H1 (cell line): ENCODE data around the gene KIAA1755. TPM values are rescaled to one million over a fixed set of nuclear protein-coding genes. Genes with fewer than 3 reads are reported as not detected.

Experiments used
- CTCF ChIA-PET: fragments of 300-600 bp; sonication (Branson Sonifier 250); formaldehyde crosslinking; loops from one replicate; lab custom pipeline; 2021; ENCODE audit not compliant: partially characterized antibody; lab: Charles Lee
- POLR2A ChIA-PET: fragments of 300-600 bp; sonication (Branson Sonifier 250); formaldehyde crosslinking; loops from one replicate; lab custom pipeline; 2021; ENCODE audit warnings: inconsistent platforms; ENCODE audit not compliant: partially characterized antibody; lab: Charles Lee
- DNase-seq, 2 experiments: peaks; one replicate each; pipeline versions ENCODE4 v3.0.0 to v3.0.0-alpha.2; 2010 to 2022; ENCODE audit warnings: low spot score in 2 of 2, low read depth in 1 of 2, mixed read lengths in 1 of 2
- FAIRE-seq: peaks from 2 replicates; lab custom pipeline; 2011; peaks lifted over from hg19 to GRCh38; lab: Jason Lieb, UNC
- H2AFZ ChIP-seq: 2 replicates; pipeline ENCODE4 v1.8.1; 2012; ENCODE audit warnings: low read length, inconsistent platforms
- H2AK5ac ChIP-seq: 2 replicates; pipeline ENCODE4 v1.6.1; 2013; ENCODE audit warnings: low read depth, low read length
- H2BK120ac ChIP-seq: replicated peaks from 2 replicates; pipeline ENCODE3; 2013; ENCODE audit warnings: low read depth, low read length, inconsistent platforms
- H2BK12ac ChIP-seq: 2 replicates; pipeline ENCODE4 v1.6.1; 2013; ENCODE audit warnings: low read depth, low read length
- H2BK15ac ChIP-seq: 2 replicates; pipeline ENCODE4 v1.6.1; 2013; ENCODE audit warnings: low read length
- H2BK20ac ChIP-seq: 2 replicates; pipeline ENCODE4 v1.6.1; 2013; ENCODE audit warnings: low read length
- H2BK5ac ChIP-seq: 2 replicates; pipeline ENCODE4 v1.6.1; 2013; ENCODE audit warnings: low read depth, low read length
- H3K14ac ChIP-seq: 2 replicates; pipeline ENCODE4 v1.6.1; 2013; ENCODE audit warnings: inconsistent platforms; ENCODE audit not compliant: insufficient read length
- H3K18ac ChIP-seq: 2 replicates; pipeline ENCODE4 v1.6.1; 2013; ENCODE audit warnings: low read length; ENCODE audit errors: extremely low read depth
- H3K23ac ChIP-seq: 2 replicates; pipeline ENCODE4 v1.6.1; 2013; ENCODE audit warnings: inconsistent platforms; ENCODE audit not compliant: insufficient read length
- H3K23me2 ChIP-seq: 2 replicates; pipeline ENCODE4 v1.6.1; 2013; ENCODE audit warnings: low read depth, low read length
- H3K27ac ChIP-seq: 2 replicates; pipeline ENCODE4 v1.6.1; 2011; ENCODE audit warnings: low read depth, low read length, inconsistent platforms
- H3K27me3 ChIP-seq, 4 experiments: replicated peaks in 1 of 4; 1 replicate in 1 of 4; 2 replicates in 3 of 4; pipeline versions ENCODE4 v1.6.1 to v1.8.1; 2011 to 2013; ENCODE audit warnings: low read length in 3 of 4, mild to moderate bottlenecking in 3 of 4, inconsistent platforms in 2 of 4, mixed read lengths in 2 of 4, moderate library complexity in 1 of 4; ENCODE audit not compliant: control insufficient read depth in 3 of 4, insufficient read depth in 3 of 4; ENCODE audit errors: extremely low read depth in 1 of 4
- H3K36me3 ChIP-seq, 4 experiments: 2 replicates each; pipeline versions ENCODE4 v1.6.1 to v1.8.1; 2011 to 2013; ENCODE audit warnings: mild to moderate bottlenecking in 4 of 4, low read length in 3 of 4, moderate library complexity in 2 of 4, control low read depth in 1 of 4, inconsistent platforms in 1 of 4; ENCODE audit not compliant: insufficient read depth in 4 of 4, control insufficient read depth in 2 of 4
- H3K4ac ChIP-seq: replicated peaks from 2 replicates; pipeline ENCODE3; 2013; ENCODE audit warnings: low read length, low read depth, mixed read lengths, inconsistent platforms; ENCODE audit not compliant: insufficient read length
- H3K4me1 ChIP-seq, 4 experiments: replicated peaks in 1 of 4; 1 replicate in 1 of 4; 2 replicates in 3 of 4; pipeline versions ENCODE4 v1.6.1 to v1.8.1; 2011 to 2013; ENCODE audit warnings: low read length in 3 of 4, inconsistent platforms in 2 of 4, mixed read lengths in 1 of 4; ENCODE audit not compliant: insufficient read depth in 4 of 4, control insufficient read depth in 3 of 4
- H3K4me2 ChIP-seq, 2 experiments: 2 replicates each; pipeline versions ENCODE4 v1.6.1 to v1.8.1; 2011 to 2013; ENCODE audit warnings: low read depth in 2 of 2, low read length in 2 of 2, control low read depth in 1 of 2, inconsistent platforms in 1 of 2, mild to moderate bottlenecking in 1 of 2; ENCODE audit not compliant: insufficient read depth in 1 of 2
- H3K4me3 ChIP-seq, 4 experiments: fragments of 200-600, 300-600 bp in 1 of 4; sonication (generic), shearing (Covaris generic), sonication (Bioruptor Twin) in 1 of 4; 2 replicates each; pipeline versions ENCODE4 v1.5.1 to v1.8.1; 2011 to 2016; ENCODE audit warnings: low read length in 4 of 4, low read depth in 3 of 4, control low read depth in 2 of 4, inconsistent platforms in 2 of 4, mild to moderate bottlenecking in 2 of 4, mixed read lengths in 1 of 4, moderate library complexity in 1 of 4; ENCODE audit not compliant: insufficient read depth in 2 of 4; ENCODE audit errors: extremely low read depth in 1 of 4
- H3K56ac ChIP-seq: replicated peaks from 2 replicates; pipeline ENCODE3; 2013; ENCODE audit warnings: low read depth, mild to moderate bottlenecking, mixed read lengths, low read length, inconsistent platforms; ENCODE audit not compliant: insufficient read length
- H3K79me1 ChIP-seq: 2 replicates; pipeline ENCODE4 v1.6.1; 2013; ENCODE audit warnings: low read depth, low read length, control low read depth
- H3K79me2 ChIP-seq, 2 experiments: 2 replicates each; pipeline versions ENCODE4 v1.6.1 to v1.8.1; 2012 to 2013; ENCODE audit warnings: low read length in 2 of 2, mild to moderate bottlenecking in 2 of 2, inconsistent platforms in 1 of 2; ENCODE audit not compliant: insufficient read depth in 2 of 2, control insufficient read depth in 1 of 2
- H3K9ac ChIP-seq, 4 experiments: replicated peaks in 1 of 4; 1 replicate in 1 of 4; 2 replicates in 3 of 4; pipeline versions ENCODE4 v1.6.1 to v1.8.1; 2011 to 2013; ENCODE audit warnings: low read depth in 3 of 4, low read length in 3 of 4, control low read depth in 2 of 4, mild to moderate bottlenecking in 2 of 4, moderate library complexity in 2 of 4, inconsistent platforms in 1 of 4; ENCODE audit errors: extremely low read depth in 1 of 4
- H3K9me3 ChIP-seq, 2 experiments: 2 replicates each; pipeline versions ENCODE4 v1.6.1 to v1.8.1; 2012 to 2013; ENCODE audit warnings: mild to moderate bottlenecking in 2 of 2, moderate library complexity in 2 of 2, control low read depth in 1 of 2, inconsistent platforms in 1 of 2, low read depth in 1 of 2, low read length in 1 of 2, mixed read lengths in 1 of 2; ENCODE audit not compliant: insufficient read depth in 2 of 2
- H4K20me1 ChIP-seq, 2 experiments: replicated peaks in 1 of 2; 2 replicates each; pipeline versions ENCODE3 to v1.8.1; 2011 to 2013; ENCODE audit warnings: inconsistent platforms in 2 of 2, low read length in 2 of 2, mild to moderate bottlenecking in 1 of 2; ENCODE audit not compliant: insufficient read depth in 2 of 2, control insufficient read depth in 1 of 2
- H4K5ac ChIP-seq: 2 replicates; pipeline ENCODE4 v1.6.1; 2013; ENCODE audit warnings: low read length, low read depth, mixed read lengths, inconsistent platforms; ENCODE audit not compliant: insufficient read length
- H4K8ac ChIP-seq: 2 replicates; pipeline ENCODE4 v1.8.0; 2013; ENCODE audit warnings: mild to moderate bottlenecking, moderate library complexity, low read length, inconsistent platforms; ENCODE audit not compliant: insufficient read depth; ENCODE audit errors: extremely low read depth
- H4K91ac ChIP-seq: replicated peaks from 2 replicates; pipeline ENCODE3; 2013; ENCODE audit warnings: low read length, mixed read lengths, inconsistent platforms; ENCODE audit not compliant: insufficient read length
- ASH2L ChIP-seq: fragments of 200-600, 300-600 bp; sonication (generic); IDR thresholded peaks from one replicate; pipeline ENCODE4 v1.7.1; 2017; ENCODE audit warnings: low read length
- CBX8 ChIP-seq: fragments of 300-800, 300-1000 bp; sonication (generic); IDR thresholded peaks from 2 replicates; pipeline ENCODE4 v1.7.1; 2016; ENCODE audit warnings: low read depth, low read length, borderline replicate concordance
- E2F6 ChIP-seq: IDR thresholded peaks from 2 replicates; pipeline ENCODE4 v1.6.1; 2012; ENCODE audit warnings: inconsistent platforms
- EGR1 ChIP-seq: IDR thresholded peaks from 2 replicates; pipeline ENCODE4 v1.6.1; 2011; ENCODE audit warnings: low read depth, low read length, borderline replicate concordance
- HDAC2 ChIP-seq, 2 experiments: fragments of 300-600 bp in 1 of 2; sonication (generic) in 1 of 2; IDR thresholded peaks; 2 replicates each; pipeline ENCODE4 v1.6.1; 2011 to 2012; ENCODE audit warnings: low read depth in 2 of 2, low read length in 2 of 2, mild to moderate bottlenecking in 2 of 2, moderate library complexity in 2 of 2, borderline replicate concordance in 1 of 2, inconsistent platforms in 1 of 2
- JUND ChIP-seq: IDR thresholded peaks from 2 replicates; pipeline ENCODE4 v1.6.1; 2011; ENCODE audit warnings: mild to moderate bottlenecking, improper control_type of control experiment, low read length
- NANOG ChIP-seq: IDR thresholded peaks from 2 replicates; pipeline ENCODE4 v1.6.1; 2011; ENCODE audit warnings: low read length, low read depth, mild to moderate bottlenecking, inconsistent platforms; ENCODE audit not compliant: insufficient read depth, poor library complexity, severe bottlenecking
- NRF1 ChIP-seq: IDR thresholded peaks from 2 replicates; pipeline ENCODE4 v1.6.1; 2011; ENCODE audit warnings: mild to moderate bottlenecking, low read depth, low read length, improper control_type of control experiment
- RFX5 ChIP-seq: IDR thresholded peaks from 2 replicates; pipeline ENCODE4 v1.6.1; 2011; ENCODE audit warnings: low read depth, low read length, improper control_type of control experiment, borderline replicate concordance
- SAP30 ChIP-seq: fragments of 300-600 bp; sonication (generic); IDR thresholded peaks from 2 replicates; pipeline ENCODE4 v1.7.1; 2012; ENCODE audit warnings: low read length, moderate library complexity, mild to moderate bottlenecking, inconsistent platforms; ENCODE audit not compliant: insufficient read depth, insufficient replicate concordance
- TEAD4 ChIP-seq: IDR thresholded peaks from 2 replicates; pipeline ENCODE4 v1.6.1; 2012; ENCODE audit warnings: low read depth, low read length, inconsistent platforms, mixed read lengths
- WGBS, 2 experiments: shearing (Covaris generic) in 1 of 2; methylation state at CpG; one replicate each; pipeline versions ENCODE4 v1.1.6 to v1.1.7; 2013 to 2015; ENCODE audit warnings: low lambda C conversion rate in 2 of 2, mixed read lengths in 2 of 2, inconsistent platforms in 1 of 2, low coverage in 1 of 2, missing lambda C conversion rate in 1 of 2; ENCODE audit not compliant: insufficient replicate concordance in 2 of 2, insufficient coverage in 1 of 2, insufficient read length in 1 of 2; ENCODE audit errors: extremely low coverage in 1 of 2, missing lambda C conversion rate in 1 of 2; 5-methylcytosine and 5-hydroxymethylcytosine counted together
- polyA plus RNA-seq, 7 experiments: library from polyadenylated mRNA; depleted of rRNA in 3 of 7; stranded (reverse) in 5 of 7; unstranded in 2 of 7; fragments of >200 nt in 5 of 7; fragments of 200-250 nt in 2 of 7; gene quantifications; 1 replicate in 5 of 7; 2 replicates in 1 of 7; 4 replicates in 1 of 7; pipeline versions ENCODE4 v1.2.1 to v1.2.3, GENCODE V29; 2011 to 2013; ENCODE audit warnings: missing spikeins in 2 of 7, mixed read lengths in 2 of 7
- total RNA-seq: library from RNA; stranded (reverse); fragmentation: NEBNext Ultra II Directional; extraction: Animal tissue kit (Norgen Biotek cat#: 25700); gene quantifications from 2 replicates; pipeline ENCODE4 v1.2.1, GENCODE V29; 2021
- TF ChIP-seq, protein P1 (sequence below): IDR thresholded peaks from 2 replicates; pipeline ENCODE4 v1.6.1; 2011; ENCODE audit warnings: low read depth, mild to moderate bottlenecking, low read length; ENCODE audit not compliant: insufficient read depth

Gene KIAA1755
- total and polyA plus RNA-seq, 2 of the 8 experiments (the other 6 are each of a cell fraction or from before 2014, with no cell fraction given), result 0.23 TPM; not detected in 1

DNA sequence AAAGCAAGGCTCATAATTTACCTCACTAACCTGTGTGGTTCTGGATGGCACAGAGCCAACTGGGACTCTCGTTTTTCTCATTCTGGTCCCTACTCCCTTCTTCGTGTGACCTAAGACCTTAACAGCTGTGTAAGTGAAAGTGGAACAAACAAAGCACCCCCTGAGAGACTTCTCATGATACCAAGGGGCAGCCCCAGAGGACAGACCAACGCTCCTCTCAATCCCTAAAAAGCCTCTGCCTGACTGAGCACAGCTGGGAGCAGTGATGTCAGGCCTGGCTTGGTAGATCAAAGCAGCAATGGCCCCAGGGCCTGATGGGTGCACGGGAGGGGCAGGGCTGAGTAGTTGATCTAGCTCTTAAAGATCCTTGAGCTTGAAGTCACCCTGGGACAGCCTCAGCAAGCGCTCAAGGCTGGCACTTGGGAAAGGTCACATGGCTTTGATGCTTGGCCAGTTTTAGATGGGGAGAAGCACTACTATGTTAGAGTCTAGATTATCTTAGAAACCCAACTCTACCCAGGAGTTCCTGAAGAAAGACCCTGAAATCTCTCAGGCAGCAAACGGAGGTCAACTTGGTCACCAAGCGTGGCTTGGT is 79.2 kb downstream of the KIAA1755 start:
- POLR2A ChIA-PET, result no interaction called here
- Histone ChIP-seq H3K18ac (no peak overlapping the region), H3K9ac (no peak overlapping the region), H3K27me3 (no peaks in the 10 kb centered on the region), H2AFZ (no peak overlapping the region), H3K56ac (no peak overlapping the region), H3K79me1 (no peaks in the 10 kb centered on the region), H4K91ac (no peak overlapping the region), H4K8ac (no peak overlapping the region; the same call in 1 of the 2 replicates), H3K9me3 (no peaks in the 10 kb centered on the region), H3K4me1 (no peaks in the 10 kb centered on the region), H3K23ac (no peak overlapping the region), H3K23me2 (no peaks in the 10 kb centered on the region), H2BK120ac (no peak overlapping the region), H2AK5ac (no peak overlapping the region), H2BK12ac (no peak overlapping the region), H4K5ac (no peak overlapping the region), H3K79me2 (no peaks in the 10 kb centered on the region), H3K4ac (no peak overlapping the region), H3K14ac (no peak overlapping the region), H2BK20ac (no peak overlapping the region), H3K36me3 (no peaks in the 10 kb centered on the region), H2BK15ac (no peak overlapping the region), H3K4me3 (no peak overlapping the region), H2BK5ac (no peak overlapping the region), H4K20me1 (no peaks in the 10 kb centered on the region), H3K27ac (no peak overlapping the region), H3K4me2 (no peak overlapping the region)
- DNase-seq (no peak), FAIRE-seq (no peak)
- CTCF ChIA-PET, result interaction anchor here (0.7 to 1.4 kb wide), 5 partner anchors 17 to 124 kb away, joined by 3 to 4 read pairs (median 3); partner anchors contain the start of gene TGM2
- WGBS, 2 experiments, result 76% methylated on average over 7 of the region's 7 CpGs; no CpG with 5 or more reads in 1 of the 2 experiments
- TF ChIP-seq E2F6 (no peak), HDAC2 (IDR thresholded peaks at IDR 0.05; ENCODE audit: borderline replicate concordance in 1 of 2, low read depth in 2 of 2, low read length in 2 of 2) (no peak), SAP30 (no peak), CBX8 (no peak), JUND (no peak), ASH2L (no peak), RFX5 (no peak), NRF1 (no peak), TEAD4 (no peak), NANOG (no peak), EGR1 (no peak)
- TF ChIP-seq, protein P1, sequence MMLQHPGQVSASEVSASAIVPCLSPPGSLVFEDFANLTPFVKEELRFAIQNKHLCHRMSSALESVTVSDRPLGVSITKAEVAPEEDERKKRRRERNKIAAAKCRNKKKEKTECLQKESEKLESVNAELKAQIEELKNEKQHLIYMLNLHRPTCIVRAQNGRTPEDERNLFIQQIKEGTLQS, result no peak
